HG03039 (cell line): ENCODE results near the gene TBX22.
"Not testable (repeated sequence)": the region's sequence is repeated elsewhere in the genome, so short reads cannot be mapped to it uniquely, and the experiment has no call there.

Source experiments
- ATAC-seq: cut with Tn5 transposase; IDR thresholded peaks from one replicate; pipeline ENCODE4 v1.9.1; 2021; ENCODE audit warnings: mild to moderate bottlenecking, moderate library complexity; ENCODE audit not compliant: unreplicated experiment

TBX22 gene, protein sequence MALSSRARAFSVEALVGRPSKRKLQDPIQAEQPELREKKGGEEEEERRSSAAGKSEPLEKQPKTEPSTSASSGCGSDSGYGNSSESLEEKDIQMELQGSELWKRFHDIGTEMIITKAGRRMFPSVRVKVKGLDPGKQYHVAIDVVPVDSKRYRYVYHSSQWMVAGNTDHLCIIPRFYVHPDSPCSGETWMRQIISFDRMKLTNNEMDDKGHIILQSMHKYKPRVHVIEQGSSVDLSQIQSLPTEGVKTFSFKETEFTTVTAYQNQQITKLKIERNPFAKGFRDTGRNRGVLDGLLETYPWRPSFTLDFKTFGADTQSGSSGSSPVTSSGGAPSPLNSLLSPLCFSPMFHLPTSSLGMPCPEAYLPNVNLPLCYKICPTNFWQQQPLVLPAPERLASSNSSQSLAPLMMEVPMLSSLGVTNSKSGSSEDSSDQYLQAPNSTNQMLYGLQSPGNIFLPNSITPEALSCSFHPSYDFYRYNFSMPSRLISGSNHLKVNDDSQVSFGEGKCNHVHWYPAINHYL

DNA sequence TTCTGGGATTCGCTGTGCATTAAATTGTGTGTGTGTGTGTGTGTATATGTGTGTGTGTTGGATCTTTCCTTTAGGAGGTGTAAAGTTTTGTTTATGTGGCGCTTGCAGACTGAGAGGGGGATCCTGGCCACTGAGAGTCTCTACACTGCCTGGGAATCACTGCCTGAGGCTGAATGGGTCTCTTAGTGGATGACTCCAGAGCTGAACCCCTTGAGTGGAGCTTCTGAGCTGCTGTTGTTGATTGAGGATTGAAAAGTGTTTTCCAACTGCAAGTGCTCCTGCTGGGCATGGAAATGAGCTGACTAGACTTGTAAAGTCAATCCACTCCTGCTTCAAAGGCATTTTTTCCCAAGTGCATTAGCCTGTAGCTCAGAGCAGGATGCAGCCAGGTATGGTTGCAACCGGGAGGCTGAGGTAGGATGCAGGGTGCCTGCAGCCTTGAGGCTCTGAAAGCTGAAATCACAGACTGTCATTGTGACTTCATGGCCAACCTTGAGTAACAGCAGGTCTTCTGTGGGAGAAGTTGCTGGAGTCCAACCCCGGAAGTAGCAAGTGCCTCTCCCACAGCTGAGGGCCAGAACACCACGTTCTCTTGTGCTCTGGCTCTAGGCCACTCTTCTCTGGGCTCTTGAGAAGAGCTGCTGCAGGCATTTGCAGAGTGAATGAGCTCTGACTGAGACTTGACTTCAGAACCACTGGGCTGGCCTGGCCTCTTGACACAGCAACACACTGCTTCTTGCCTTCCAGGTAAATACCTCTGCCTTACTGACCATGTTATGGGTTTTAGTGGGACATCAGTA, at the start of gene TBX22:
Gene TBX22, plus strand, starts transcription at position 613 of the 800 bp plus-strand sequence. CDS start 7,517 bp downstream, outside the sequence.
- no peak for ATAC-seq

DNA sequence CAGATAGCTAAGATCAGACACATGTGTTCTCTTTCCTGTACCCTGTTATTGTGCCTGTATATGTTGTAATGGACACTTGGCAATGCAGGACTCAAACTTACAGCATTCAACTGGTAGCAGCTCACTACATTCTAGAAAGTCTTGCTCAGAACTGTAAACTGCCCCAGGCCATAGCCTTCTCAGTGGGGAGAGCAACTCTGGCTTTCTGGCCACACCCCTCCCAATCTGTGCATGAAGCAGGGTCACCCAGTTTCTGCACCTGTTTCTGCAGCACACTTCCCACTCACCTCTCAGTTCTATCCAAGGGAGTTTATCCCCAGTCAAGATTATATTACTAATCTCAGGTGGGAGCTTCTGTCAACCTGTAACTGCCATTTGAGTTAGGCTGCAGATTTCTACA, 38.9 kb upstream of the TBX22 start:
- no peak for ATAC-seq

DNA sequence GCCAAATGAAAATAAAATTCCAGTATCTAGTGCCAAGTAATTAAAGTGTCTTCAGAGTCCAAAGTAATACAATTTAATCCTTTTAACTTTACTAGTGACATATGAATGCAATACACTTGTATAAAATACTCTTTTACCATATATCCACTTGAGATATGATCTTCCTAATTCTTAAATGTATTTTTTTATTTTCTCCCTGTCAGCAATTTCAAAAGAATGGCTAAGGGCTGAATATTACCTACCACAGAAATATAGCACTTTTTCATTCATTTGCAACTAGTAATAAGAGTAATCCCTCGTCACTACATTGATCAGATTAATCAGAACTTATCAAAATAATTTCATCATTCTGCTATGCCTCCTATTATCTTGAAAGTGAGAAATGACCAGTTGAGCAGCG, 10.1 kb upstream of the TBX22 start:
- no peak for ATAC-seq

DNA sequence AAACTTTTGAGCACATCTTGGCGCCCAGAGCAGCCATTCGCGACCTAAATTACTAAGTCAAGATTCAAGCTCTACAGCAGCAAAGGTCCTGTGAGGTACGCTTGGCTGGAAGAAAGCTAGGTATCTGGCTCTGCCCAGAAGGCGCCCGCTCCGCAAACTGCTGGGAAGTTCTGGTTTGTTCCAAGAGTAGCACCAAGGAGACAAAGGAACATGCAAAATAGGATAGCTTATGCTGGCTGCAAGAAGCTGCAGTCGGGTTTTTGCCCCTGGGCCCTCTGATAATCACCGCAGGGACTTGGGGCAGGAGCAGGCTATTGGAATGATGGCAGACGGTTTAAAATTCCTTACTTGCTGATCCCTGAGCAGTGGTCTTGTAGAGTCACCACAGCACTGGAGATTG, 3.0 kb upstream of the TBX22 start:
- no peak for ATAC-seq

DNA sequence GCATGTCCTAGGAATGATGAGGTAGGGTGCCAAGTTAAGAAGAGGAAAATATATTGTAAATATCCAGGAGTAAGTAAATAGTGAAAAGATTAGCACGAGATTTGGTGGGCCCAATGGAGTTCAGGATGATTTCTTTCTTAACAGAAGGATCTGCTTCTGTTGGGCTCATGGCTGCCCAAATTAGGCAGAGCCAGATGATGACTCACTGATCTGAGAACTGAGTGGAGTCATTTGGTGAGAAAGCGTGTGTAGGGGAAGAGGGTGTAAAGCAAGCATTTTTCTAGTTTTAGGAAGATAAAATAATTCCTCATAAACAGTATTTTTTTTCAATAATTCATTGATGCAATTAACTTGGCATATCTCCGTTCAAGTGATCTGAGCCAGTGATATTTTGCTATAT, 1.6 kb downstream of the TBX22 start:
- no peak for ATAC-seq

DNA sequence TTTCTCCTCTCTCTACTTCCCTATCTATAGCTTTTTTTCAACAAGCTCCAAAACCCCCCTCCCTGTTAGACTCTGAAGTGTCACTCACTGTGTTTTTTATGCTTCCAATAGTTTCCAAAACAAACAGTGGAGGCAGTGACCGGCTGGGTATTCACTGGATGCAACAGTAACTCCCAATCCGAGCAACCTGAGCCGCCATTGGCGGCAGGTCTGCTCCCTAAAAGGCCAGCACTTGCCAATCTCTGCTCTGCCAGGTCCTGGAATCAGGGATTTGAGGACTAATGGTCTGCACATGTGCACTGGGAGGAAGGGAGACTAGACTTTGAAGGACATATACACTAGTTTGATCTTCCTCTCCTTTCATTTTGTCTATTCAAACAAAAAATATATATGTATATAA, 7.1 kb downstream of the TBX22 start:
- ATAC-seq: no peak

DNA sequence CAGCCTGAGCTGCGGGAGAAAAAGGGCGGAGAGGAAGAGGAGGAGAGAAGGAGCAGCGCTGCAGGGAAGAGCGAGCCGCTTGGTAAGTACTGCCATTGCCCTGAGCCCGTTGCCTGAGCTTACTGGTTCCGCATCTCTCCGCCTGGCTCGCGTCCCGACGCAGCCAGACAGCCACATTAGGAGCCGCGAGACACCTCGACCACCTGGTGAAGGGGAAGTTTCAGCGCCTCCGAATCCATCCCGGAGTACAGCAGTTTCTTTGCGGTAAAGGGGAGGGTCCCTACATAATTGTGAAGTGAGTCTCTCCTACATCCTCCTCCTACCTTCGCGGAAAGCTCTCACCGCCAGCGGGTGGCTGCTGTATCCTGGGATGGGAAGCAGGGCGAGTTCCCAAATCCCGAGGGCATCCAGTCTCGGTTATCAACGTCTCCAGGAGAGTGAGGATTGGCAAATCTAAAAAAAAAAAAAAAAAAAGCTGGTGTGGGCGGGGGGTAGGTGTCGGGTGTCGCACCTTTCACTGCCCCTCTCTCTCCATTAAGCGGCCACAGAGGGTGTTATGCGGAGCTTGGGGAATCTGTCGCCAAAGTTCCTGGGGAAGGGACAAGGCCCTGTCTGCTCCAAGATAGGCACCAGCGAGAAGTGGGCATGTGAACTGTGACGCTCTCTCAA, 7.9 kb downstream of the TBX22 start:
- ATAC-seq: no peak

DNA sequence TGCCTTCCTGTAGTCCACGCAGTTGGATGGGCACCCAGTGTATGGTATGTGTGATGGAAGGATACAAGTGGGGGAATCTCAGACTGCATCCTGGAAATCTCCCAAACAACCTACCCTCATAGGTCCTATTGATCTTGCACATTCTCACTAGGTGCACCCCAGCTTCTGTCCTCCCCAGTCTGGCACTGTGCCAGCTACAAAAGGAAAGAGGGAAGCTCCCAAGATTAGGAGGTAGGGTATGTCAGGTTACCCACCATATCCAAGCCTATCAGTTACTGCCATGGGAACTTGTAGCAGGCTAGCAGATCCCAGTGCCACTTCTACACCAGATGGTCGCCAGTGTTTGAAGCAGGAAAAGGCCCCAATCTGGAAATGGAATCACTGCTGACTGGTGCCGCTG, 11.6 kb downstream of the TBX22 start:
- ATAC-seq: no peak

DNA sequence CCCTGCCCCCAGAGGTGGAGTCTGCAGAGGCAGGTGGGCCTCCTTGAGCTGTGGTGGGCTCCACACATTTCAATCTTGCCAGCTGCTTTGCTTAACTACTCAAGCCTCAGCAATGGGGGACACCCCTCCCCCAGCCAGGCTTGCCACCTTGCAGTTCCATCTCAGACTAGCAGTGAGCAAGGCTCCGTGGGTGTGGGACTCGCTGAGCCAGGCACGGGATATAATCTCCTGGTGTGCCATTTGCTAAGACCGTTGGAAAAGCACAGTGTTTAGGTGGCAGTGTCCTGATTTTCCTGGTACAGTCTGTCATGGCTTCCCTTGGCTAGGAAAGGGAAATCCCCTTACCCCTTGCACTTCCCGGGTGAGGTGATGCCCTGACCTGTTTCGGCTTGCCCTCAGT, 51.6 kb downstream of the TBX22 start:
- not testable (repeated sequence) for ATAC-seq

DNA sequence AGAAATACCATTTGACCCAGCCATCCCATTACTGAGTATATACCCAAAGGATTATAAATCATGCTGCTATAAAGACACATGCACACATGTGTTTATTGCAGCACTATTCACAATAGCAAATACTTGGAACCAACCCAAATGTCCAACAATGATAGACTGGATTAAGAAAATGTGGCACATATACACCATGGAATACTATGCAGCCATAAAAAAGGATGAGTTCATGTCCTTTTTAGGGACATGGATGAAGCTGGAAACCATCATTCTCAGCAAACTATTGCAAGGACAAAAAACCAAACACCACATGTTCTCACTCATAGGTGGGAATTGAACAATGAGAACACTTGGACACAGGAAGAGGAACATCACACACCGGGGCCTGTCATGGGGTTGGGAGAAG, 61.1 kb downstream of the TBX22 start:
- ATAC-seq: not testable (repeated sequence)
